Skin epidermis (tissue), 12 donors: Measurements from ENCODE around the gene MBOAT1.
"Not testable (repeated sequence)": the region's sequence is repeated elsewhere in the genome, so short reads cannot be mapped to it uniquely, and the experiment has no call there.

Experiments
- H3K27ac ChIP-seq, 21 experiments: fragments of 200-600 bp; sonication (generic) in 11 of 21; one replicate each; pipeline ENCODE4 v1.5.0; 2020; ENCODE audit warnings: mild to moderate bottlenecking in 3 of 21, inconsistent platforms in 2 of 21, moderate library complexity in 2 of 21
- H3K4me3 ChIP-seq, 7 experiments: fragments of 200-600 bp; sonication (generic) in 2 of 7; one replicate each; pipeline ENCODE4 v1.5.0; 2020; ENCODE audit warnings: inconsistent platforms in 2 of 7, mild to moderate bottlenecking in 2 of 7, moderate library complexity in 1 of 7

Gene MBOAT1

GRCh38 chr6:20205722-20206161, 6.5 kb downstream of the MBOAT1 start:
- Histone ChIP-seq H3K27ac (peak overlapping the region in 8 of 21 experiments; percentile 13 to 83 (median 30)), H3K4me3 (no peak overlapping the region)

DNA sequence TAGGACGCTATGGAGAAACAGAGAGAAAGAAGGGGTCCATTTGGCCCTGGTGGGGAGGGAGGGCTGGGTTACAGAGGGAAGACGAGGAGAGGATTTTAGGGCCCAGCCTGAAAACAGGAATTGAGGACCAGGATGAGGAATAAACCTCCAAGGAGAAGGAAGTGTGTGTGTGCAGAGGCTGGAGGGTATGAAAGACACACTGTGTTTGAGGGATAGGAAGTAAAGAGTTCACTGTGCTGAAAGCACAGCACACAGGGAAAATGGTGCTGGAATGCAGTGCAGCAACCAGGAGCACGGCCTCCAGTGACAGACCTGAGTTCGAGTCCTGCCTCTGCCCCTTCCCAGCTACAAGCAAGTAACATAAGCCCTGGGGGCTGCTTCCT, 7.8 kb downstream of the MBOAT1 start:
- peak overlapping the region in 15 of 21 experiments; percentile 2 to 83 (median 23) for H3K27ac ChIP-seq
- no peak overlapping the region for H3K4me3 ChIP-seq

- H3K4me3 ChIP-seq = no peak overlapping the region
- H3K27ac ChIP-seq = peak overlapping the region in 15 of 21 experiments; percentile 2 to 83 (median 23)
Observed at GRCh38 chr6:20203561-20204511, 8.4 kb downstream of the MBOAT1 start.

GRCh38 chr6:20202699-20203302, 9.5 kb downstream of the MBOAT1 start:
- H3K4me3 ChIP-seq = no peak overlapping the region
- H3K27ac ChIP-seq = peak overlapping the region in 3 of 21 experiments; percentile 18 to 26 (median 22)

- no peak overlapping the region for H3K4me3 ChIP-seq
- peak overlapping the region in 3 of 21 experiments; percentile 22 to 37 (median 26) for H3K27ac ChIP-seq
Observed at GRCh38 chr6:20202324-20202658, 10.0 kb downstream of the MBOAT1 start.

DNA sequence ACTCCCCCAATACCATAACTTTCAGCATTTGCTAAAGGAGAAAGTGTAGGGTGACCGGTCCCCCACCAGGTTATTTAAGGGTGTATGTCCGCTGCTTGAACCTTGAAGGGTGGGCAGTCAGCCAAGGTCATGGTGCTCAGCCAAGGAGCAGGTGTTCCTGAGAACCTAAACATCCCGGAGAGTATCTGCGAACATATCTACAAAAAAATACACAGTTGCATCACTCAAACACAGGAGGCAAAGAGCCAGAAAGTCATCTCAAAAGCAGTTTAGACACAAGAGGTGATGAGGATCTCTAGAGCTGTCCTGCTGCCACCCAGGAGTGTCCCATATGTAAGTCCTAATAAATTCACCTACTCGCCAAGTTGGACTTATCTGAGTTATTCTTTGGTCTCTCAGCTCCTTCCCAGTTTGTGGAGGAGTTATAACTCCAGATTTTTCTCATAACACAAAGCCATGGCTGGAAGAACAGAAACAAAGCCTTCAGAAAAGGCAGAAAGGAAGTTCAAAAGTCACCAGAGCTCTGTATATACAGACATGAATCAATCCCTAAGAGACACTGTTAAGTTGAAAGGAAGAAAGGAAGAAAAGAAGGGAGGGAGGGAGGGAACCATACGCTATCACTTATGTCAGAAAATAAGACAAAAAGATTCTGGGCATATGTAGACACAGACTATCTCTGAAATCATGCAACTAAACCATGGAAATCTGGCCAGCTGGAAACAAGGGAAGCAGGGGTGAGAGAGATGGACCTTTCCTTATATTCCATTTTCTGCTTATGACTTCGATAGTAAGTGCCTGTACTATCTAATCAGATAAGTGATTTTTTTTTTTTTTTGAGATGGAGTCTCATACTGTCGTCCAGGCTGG, 11.3 kb downstream of the MBOAT1 start:
- peak overlapping the region in 5 of 21 experiments; percentile 2 to 63 (median 11) for H3K27ac ChIP-seq
- no peak overlapping the region for H3K4me3 ChIP-seq

DNA sequence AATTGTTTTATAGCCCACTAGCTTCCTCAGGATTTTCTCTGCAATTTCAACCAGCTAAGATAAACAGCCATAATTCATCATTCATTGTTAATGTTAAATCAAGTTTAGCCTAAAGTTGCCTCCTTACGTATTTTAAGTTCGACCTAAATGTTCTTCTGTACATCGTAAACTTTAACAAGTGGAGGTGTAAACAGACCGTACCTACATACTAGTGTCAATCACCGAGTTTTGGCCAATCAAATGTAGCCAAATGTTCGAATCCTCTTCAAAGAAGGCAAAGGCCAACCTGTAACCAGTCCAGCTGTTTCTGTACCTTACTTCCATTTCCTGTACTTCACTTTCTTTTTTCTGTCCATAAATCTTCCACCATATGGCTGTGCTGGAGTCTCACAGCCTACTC, 13.5 kb downstream of the MBOAT1 start:
- Histone ChIP-seq H3K27ac (peak overlapping the region in 2 of 21 experiments; percentile 44 to 45), H3K4me3 (no peak overlapping the region)

GRCh38 chr6:20198156-20198774, 14.0 kb downstream of the MBOAT1 start:
- no peak overlapping the region for H3K27ac ChIP-seq
- H3K4me3 ChIP-seq = no peak overlapping the region

DNA sequence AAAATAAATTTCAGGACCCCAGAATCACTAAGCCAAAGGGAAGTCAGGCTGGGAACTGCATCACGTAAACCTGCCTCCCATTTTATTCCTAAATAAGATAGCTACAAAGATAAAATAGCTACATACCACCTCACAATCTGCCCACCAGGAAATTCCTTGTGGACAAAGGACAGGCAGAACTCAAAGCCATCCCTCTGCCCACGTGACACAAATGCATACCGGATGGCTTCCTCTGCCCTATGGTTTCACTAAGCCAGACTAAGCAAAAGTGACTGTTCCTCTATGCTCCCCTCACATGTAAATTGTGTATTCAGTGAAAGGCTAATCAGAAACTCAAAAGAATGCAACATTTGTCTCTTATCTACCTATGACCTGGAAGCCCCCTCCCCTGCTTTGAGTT, 15.0 kb downstream of the MBOAT1 start:
- Histone ChIP-seq H3K4me3 (no peak overlapping the region), H3K27ac (no peak overlapping the region)

DNA sequence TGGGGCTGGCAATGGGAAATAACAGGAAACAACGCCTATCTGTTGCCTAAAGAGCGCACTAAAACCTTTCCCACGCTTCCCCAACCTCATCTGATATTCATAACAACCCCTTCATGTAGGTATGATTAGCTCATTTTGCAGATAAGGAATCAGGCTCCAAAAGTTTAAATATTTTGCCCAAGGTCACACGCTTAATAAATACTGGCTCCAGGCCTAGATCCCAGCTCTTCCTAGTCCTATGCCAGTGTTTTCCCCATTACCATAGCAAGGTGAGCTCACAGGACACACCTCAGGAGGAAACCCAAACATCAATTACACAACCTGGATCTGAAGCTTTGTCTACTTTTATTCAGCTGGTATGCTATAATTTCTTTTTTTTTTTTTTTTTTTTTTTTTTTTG, 19.6 kb downstream of the MBOAT1 start:
- no peak overlapping the region for H3K4me3 ChIP-seq

GRCh38 chr6:20191992-20192391, 20.3 kb downstream of the MBOAT1 start:
- H3K4me3 ChIP-seq = no peak overlapping the region
- no peak overlapping the region for H3K27ac ChIP-seq

More for the DNA sequence above, 19.6 kb downstream of the MBOAT1 start:
- no peak overlapping the region for H3K27ac ChIP-seq

DNA sequence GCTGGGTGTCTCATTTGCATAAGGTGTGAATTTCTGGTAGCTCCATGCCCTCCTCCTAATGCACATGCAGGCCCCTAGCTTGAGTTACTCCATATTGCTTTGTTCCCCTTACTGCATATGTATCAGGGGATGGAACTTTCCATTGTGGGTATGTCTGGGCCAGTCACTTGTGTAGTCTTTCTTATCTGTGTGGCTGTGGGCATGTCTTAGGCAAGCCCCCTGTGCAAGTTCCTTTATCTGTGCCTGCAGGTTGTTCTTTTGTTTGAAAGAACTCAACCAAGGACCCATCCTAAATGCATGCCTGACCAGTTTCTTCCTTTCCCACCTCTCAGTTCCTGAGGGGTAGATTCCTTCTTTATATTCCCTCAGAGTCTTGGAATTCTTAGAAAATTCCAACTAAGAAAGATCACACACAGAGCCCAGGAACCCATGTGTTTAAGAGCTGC, 23.6 kb downstream of the MBOAT1 start:
- H3K4me3 ChIP-seq = no peak overlapping the region
- H3K27ac ChIP-seq = no peak overlapping the region

DNA sequence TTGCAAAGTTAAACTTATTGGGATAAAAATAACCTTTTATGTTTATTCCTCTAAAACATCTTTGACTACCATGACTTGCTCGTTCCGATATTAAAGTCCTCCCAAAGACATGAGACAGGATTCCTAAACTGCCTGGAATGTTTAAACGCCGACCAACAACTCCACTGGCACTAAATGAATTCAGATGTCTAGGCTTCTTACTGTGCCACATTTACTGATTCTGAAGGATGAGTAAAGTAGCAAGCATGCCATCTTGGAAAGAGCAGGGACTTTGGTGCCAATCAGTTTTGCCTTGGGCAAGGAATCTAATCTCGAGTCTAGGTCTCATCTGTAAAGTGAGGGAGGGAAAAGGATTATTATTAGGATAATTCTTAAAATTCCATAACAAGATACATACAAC, 25.3 kb downstream of the MBOAT1 start:
- H3K27ac ChIP-seq = peak overlapping the region in 1 of 21 experiments; percentile 30

GRCh38 chr6:20183706-20184105, 28.6 kb downstream of the MBOAT1 start:
- Histone ChIP-seq H3K4me3 (no peak overlapping the region), H3K27ac (no peak overlapping the region)

More for the DNA sequence above, 25.3 kb downstream of the MBOAT1 start:
- H3K4me3 ChIP-seq = no peak overlapping the region

- no peak overlapping the region for H3K4me3 ChIP-seq
- no peak overlapping the region for H3K27ac ChIP-seq
Observed at GRCh38 chr6:20182926-20183521, 29.2 kb downstream of the MBOAT1 start.

- Histone ChIP-seq H3K27ac (no peak overlapping the region), H3K4me3 (no peak overlapping the region)
Observed at GRCh38 chr6:20182069-20182468, 30.2 kb downstream of the MBOAT1 start.

- Histone ChIP-seq H3K27ac (no peak overlapping the region), H3K4me3 (no peak overlapping the region)
Observed at GRCh38 chr6:20180935-20181334, 31.3 kb downstream of the MBOAT1 start.

DNA sequence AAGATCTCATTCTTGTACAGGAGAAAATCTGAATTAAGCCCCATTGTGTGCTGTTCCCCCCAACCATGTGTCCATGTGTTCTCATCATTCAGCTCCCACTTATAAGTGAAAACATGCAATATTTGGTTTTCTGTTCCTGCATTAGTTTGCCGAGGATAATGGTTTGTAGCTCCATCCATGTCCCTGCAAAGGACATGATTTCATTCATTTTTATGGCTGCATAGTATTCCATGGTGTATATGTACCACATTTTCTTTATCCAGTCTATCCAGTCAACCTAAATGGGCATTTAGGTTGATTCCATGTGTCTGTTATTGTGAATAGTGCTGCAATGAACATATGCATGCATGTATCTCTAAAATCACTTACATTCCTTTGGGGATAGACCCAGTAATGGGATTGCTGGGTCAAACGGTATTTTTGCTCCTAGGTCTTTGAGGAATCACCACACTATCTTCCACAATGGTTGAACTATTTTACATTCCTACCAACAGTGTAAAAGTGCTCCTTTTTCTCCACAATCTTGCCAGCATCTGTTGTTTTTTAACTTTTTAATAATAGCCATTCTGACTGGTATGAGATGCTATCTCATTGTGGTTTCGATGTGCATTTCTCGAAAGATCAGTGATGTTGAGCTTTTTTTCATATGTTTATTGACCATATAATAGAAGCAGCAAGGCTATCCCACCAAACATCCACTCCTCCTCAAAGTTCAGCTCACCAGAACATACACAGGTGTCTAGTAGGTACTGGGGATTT, 32.8 kb downstream of the MBOAT1 start:
- H3K4me3 ChIP-seq, H3K27ac ChIP-seq: not testable (repeated sequence)
